HFFc6 (cell line): ENCODE results near the gene CLPTM1L. TPM values are rescaled to one million over a fixed set of nuclear protein-coding genes. Genes with fewer than 3 reads are reported as not detected.

Experiments used
- DNase-seq: peaks from one replicate; pipeline ENCODE4 v3.0.0-alpha.2; 2018
- H3K27ac Mint-ChIP-seq: 2 replicates; pipeline ENCODE4 v1.8.0; 2020; ENCODE audit warnings: mild to moderate bottlenecking, mixed read lengths
- H3K27me3 Mint-ChIP-seq: 2 replicates; pipeline ENCODE4 v1.8.0; 2021; ENCODE audit warnings: mild to moderate bottlenecking, moderate library complexity, mixed read lengths; ENCODE audit not compliant: insufficient read depth
- H3K36me3 Mint-ChIP-seq: 2 replicates; pipeline ENCODE4 v1.8.0; 2021; ENCODE audit warnings: low read depth, mixed read lengths
- H3K4me1 Mint-ChIP-seq: 2 replicates; pipeline ENCODE4 v1.8.0; 2020; ENCODE audit warnings: low read depth, mixed read lengths
- H3K4me3 Mint-ChIP-seq: 2 replicates; pipeline ENCODE4 v1.8.0; 2020; ENCODE audit warnings: mild to moderate bottlenecking, moderate library complexity, mixed read lengths
- H3K9me3 Mint-ChIP-seq: 2 replicates; pipeline ENCODE4 v1.8.0; 2020; ENCODE audit warnings: mild to moderate bottlenecking, mixed read lengths
- CTCF ChIP-seq: fragments of 200-600 bp; sonication (generic); IDR thresholded peaks from 2 replicates; pipeline ENCODE4 v1.5.0; 2021; ENCODE audit warnings: antibody characterized with exemption, mild to moderate bottlenecking
- total RNA-seq, 6 experiments: library from RNA; stranded (reverse); fragmentation: NEBNext Ultra II Directional; extraction: Animal tissue kit (Norgen Biotek cat#: 25700); gene quantifications; 2 replicates in 1 of 6; 3 replicates in 5 of 6; pipeline ENCODE4 v1.2.3, GENCODE V29; 2021

CLPTM1L gene
- total RNA-seq, 6 experiments from 2014 or later: 119 to 164 (median 143) TPM

DNA sequence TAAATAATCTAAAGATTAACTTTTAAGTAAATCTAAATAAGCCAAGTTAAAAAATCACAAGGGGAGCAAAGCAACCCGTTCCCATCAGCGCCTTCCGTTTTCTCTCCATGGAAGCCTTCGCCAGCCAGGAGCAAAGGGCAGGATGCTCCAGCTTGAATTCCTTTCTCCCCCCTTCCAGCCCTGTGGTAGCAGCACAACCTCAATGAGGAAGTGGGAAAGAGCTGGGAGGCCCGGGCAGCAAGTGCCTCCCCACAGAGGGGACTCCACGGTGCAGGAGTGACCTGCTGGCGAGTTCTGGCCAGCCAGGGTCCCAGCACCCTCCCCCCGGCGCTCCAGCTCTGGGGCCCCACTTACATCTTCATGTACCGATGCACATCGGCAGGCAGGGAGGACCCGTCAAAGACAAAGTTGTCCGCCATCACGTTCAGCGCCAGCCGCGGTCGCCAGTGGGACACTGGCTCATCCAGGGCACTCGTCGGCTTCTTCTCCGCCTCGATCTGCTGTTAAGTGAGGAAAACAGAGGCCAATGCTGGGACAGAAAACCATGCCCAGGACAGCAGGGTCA lies 6.3 kb downstream of the CLPTM1L start:
- Mint-ChIP-seq H3K36me3 (peaks cover 16% of the 10 kb centered on the region), H3K9me3 (no peaks in the 10 kb centered on the region), H3K27me3 (no peaks in the 10 kb centered on the region; the same call in 1 of the 2 replicates), H3K4me3 (no peak overlapping the region), H3K27ac (no peak overlapping the region), H3K4me1 (peaks cover 8% of the 10 kb centered on the region)
- no peak for TF ChIP-seq CTCF
- DNase-seq: no peak

- no peaks in the 10 kb centered on the region for H3K9me3 Mint-ChIP-seq
- TF ChIP-seq CTCF: no peak
- H3K4me1 Mint-ChIP-seq: peaks cover 3% of the 10 kb centered on the region
- DNase-seq: no peak
- no peak overlapping the region for H3K27ac Mint-ChIP-seq
- H3K27me3 Mint-ChIP-seq: no peaks in the 10 kb centered on the region; the same call in 1 of the 2 replicates
- peaks cover 14% of the 10 kb centered on the region for H3K36me3 Mint-ChIP-seq
- no peak overlapping the region for H3K4me3 Mint-ChIP-seq
Observed at GRCh38 chr5:1338196-1338490, 6.8 kb downstream of the CLPTM1L start.

GRCh38 chr5:1337489-1338195 lies 7.3 kb downstream of the CLPTM1L start:
- Mint-ChIP-seq H3K27me3 (no peaks in the 10 kb centered on the region; the same call in 1 of the 2 replicates), H3K36me3 (peaks cover 13% of the 10 kb centered on the region), H3K4me3 (no peak overlapping the region), H3K9me3 (no peaks in the 10 kb centered on the region), H3K4me1 (no peaks in the 10 kb centered on the region), H3K27ac (no peak overlapping the region)
- no peak for DNase-seq
- TF ChIP-seq CTCF: no peak

GRCh38 chr5:1336749-1337488 lies 8.0 kb downstream of the CLPTM1L start:
- Mint-ChIP-seq H3K27ac (no peak overlapping the region), H3K9me3 (no peaks in the 10 kb centered on the region), H3K27me3 (no peaks in the 10 kb centered on the region), H3K4me1 (no peaks in the 10 kb centered on the region), H3K4me3 (no peak overlapping the region), H3K36me3 (peaks cover 19% of the 10 kb centered on the region)
- no peak for DNase-seq
- TF ChIP-seq CTCF: no peak

- H3K9me3 Mint-ChIP-seq: no peaks in the 10 kb centered on the region
- H3K36me3 Mint-ChIP-seq: peaks cover 15% of the 10 kb centered on the region
- H3K4me3 Mint-ChIP-seq: no peak overlapping the region
- H3K27me3 Mint-ChIP-seq: no peaks in the 10 kb centered on the region
- DNase-seq: no peak
- H3K27ac Mint-ChIP-seq: no peak overlapping the region
- no peaks in the 10 kb centered on the region for H3K4me1 Mint-ChIP-seq
- no peak for TF ChIP-seq CTCF
Observed at GRCh38 chr5:1336106-1336561, 8.8 kb downstream of the CLPTM1L start.
